WI38 (cell line): ENCODE measurements around the gene TSR3.

Experiments
- H3K4me3 ChIP-seq: 2 replicates; pipeline ENCODE4 v1.5.1; 2011; ENCODE audit warnings: low read depth, mild to moderate bottlenecking, control low read depth, low read length
- CTCF ChIP-seq: IDR thresholded peaks from 2 replicates; pipeline ENCODE4 v1.5.1; 2012; ENCODE audit warnings: low read depth, mild to moderate bottlenecking, control low read depth, low read length

TSR3 gene

DNA sequence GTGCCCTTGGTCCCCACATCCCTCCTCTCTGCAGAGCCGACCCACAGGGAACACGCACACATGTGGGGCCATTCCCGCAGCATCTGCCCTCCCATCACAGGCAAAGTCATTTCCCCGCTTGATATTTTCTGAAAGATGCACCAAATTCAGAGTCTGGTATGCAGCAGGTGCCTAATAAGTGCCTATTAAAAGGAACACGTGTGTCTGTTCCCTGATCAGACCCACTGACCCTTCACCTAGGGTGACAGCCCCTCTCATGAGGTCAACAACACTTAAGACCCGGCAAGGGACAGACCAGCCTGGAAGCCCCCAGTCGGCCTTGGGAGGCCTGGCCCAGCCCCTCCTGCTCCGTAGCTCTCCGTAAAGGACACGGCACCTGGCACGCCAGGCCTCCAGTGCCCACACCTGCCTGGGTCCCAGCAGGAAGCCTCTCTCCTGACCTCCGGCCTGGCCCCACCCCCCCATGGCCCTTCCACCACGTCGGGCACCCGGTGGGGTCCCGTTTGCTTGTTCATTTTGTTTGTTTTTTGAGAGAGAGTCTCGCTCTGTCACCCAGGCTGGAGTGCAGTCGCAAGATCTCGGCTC lies 42.8 kb upstream of the TSR3 start:
- no peak overlapping the region for H3K4me3 ChIP-seq
- no peak for TF ChIP-seq CTCF

DNA sequence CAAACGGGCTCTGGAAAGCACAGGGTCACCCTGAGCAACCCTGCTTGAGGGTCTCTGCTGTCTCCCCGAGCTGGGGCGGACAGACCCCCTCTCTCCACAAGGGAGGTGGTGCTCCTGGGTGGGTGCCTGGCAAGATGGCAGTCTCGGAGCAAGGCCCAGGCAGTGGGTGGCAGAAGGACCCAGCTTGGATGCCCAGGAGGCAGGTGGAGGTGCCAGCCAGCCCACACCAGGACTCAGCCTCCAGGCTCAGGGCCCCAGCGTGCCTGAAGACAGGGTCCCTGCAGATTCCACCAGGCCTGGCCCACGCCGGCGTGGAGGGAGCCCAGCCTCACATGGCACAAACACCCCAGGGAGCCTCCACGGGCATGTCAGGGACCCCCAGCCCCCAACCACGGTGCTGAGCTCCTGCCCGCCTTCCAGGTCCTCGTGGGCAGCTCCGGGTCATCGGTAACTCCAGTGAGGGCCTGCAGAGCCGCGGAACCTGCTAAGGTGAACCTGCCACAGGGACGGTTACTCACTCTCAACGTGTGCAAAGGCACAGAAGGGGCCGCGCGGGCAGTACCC lies 42.0 kb upstream of the TSR3 start:
- H3K4me3 ChIP-seq = no peak overlapping the region
- TF ChIP-seq CTCF = no peak

DNA sequence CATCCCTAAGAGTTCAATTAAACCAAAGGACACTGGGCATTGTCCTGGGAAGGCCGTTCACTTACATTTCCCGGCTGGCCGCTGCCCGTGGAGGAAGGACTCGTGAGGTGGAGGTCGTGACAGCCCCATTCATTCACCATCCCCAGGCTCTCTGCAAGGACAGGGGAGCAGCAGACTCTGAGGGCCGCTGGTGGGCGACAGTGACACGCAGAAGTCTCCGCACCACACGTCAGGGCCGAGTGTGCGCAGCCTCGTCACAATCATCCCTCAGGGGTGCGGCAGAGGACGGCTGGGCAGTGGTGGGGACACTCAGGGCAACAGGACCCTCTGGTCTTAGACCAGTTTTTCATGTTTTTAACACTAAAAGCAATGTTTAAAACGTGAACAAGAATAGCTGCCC lies 41.1 kb upstream of the TSR3 start:
- no peak for TF ChIP-seq CTCF
- H3K4me3 ChIP-seq = no peak overlapping the region

- H3K4me3 ChIP-seq = no peak overlapping the region
- TF ChIP-seq CTCF = no peak
These were observed 38.6 kb upstream of the TSR3 start for GRCh38 chr16:1390239-1390779.

GRCh38 chr16:1389762-1390161 lies 38.1 kb upstream of the TSR3 start:
- no peak overlapping the region for H3K4me3 ChIP-seq
- TF ChIP-seq CTCF = no peak

GRCh38 chr16:1387331-1387730 lies 35.7 kb upstream of the TSR3 start:
- no peak for TF ChIP-seq CTCF
- H3K4me3 ChIP-seq = no peak overlapping the region

- TF ChIP-seq CTCF = no peak
These were observed 33.6 kb upstream of the TSR3 start for GRCh38 chr16:1385232-1385631.

More at GRCh38 chr16:1385232-1385631, 33.6 kb upstream of the TSR3 start:
- H3K4me3 ChIP-seq = no peak overlapping the region
